H1 (cell line): ENCODE measurements around the gene ST3GAL2.

ENCODE experiments used
- E2F6 ChIP-seq: IDR thresholded peaks from 2 replicates; pipeline ENCODE4 v1.6.1; 2012; ENCODE audit warnings: inconsistent platforms
- HDAC2 ChIP-seq, 2 experiments: fragments of 300-600 bp in 1 of 2; sonication (generic) in 1 of 2; IDR thresholded peaks; 2 replicates each; pipeline ENCODE4 v1.6.1; 2011 to 2012; ENCODE audit warnings: low read depth in 2 of 2, low read length in 2 of 2, mild to moderate bottlenecking in 2 of 2, moderate library complexity in 2 of 2, borderline replicate concordance in 1 of 2, inconsistent platforms in 1 of 2
- JUN ChIP-seq: IDR thresholded peaks from 2 replicates; pipeline ENCODE4 v1.6.1; 2011; ENCODE audit warnings: low read depth, mild to moderate bottlenecking, improper control_type of control experiment, low read length
- MAX ChIP-seq: IDR thresholded peaks from 2 replicates; pipeline ENCODE4 v1.6.1; 2012; ENCODE audit warnings: inconsistent platforms
- TBP ChIP-seq: IDR thresholded peaks from 2 replicates; pipeline ENCODE4 v1.6.1; 2011; ENCODE audit warnings: low read depth, low read length, improper control_type of control experiment

GRCh38 chr16:70460737-70461261, 21.9 kb upstream of the ST3GAL2 start:
- no peak for TF ChIP-seq JUN
- no peak for TF ChIP-seq MAX
- TF ChIP-seq TBP: no peak
- TF ChIP-seq HDAC2 (IDR thresholded peaks at IDR 0.05; ENCODE audit: borderline replicate concordance in 1 of 2, low read depth in 2 of 2, low read length in 2 of 2): no peak
- no peak for TF ChIP-seq E2F6
